CD14-positive monocyte (primary cell): ENCODE measurements around the gene RNF13. TPM values are rescaled to one million over a fixed set of nuclear protein-coding genes. Genes with fewer than 3 reads are reported as not detected.

Experiments
- DNase-seq, 3 donors: peaks; one replicate each; pipeline ENCODE4 v3.0.0-alpha.2; 2011 to 2022
- H2AFZ ChIP-seq: 2 replicates; pipeline ENCODE4 v1.6.0; 2012; ENCODE audit warnings: mild to moderate bottlenecking, low read depth, low read length, inconsistent platforms; ENCODE audit not compliant: insufficient read depth, poor library complexity, severe bottlenecking
- H3K27ac ChIP-seq, 2 donors: 1 replicate in 1 of 2; 2 replicates in 1 of 2; pipeline ENCODE4 v1.5.1; 2012 to 2013; ENCODE audit warnings: low read length in 2 of 2, control low read depth in 1 of 2, inconsistent platforms in 1 of 2, low read depth in 1 of 2, mild to moderate bottlenecking in 1 of 2
- H3K27me3 ChIP-seq, 2 donors: one replicate each; pipeline versions ENCODE4 v1.6.0 to v1.6.1; 2011 to 2013; ENCODE audit warnings: low read length in 2 of 2; ENCODE audit not compliant: control insufficient read depth in 2 of 2, insufficient read depth in 2 of 2
- H3K36me3 ChIP-seq, 2 donors: replicated peaks in 1 of 2; 1 replicate in 1 of 2; 2 replicates in 1 of 2; pipeline versions ENCODE4 v1.5.1 to v1.6.1; 2012 to 2013; ENCODE audit warnings: low read length in 2 of 2, control low read depth in 1 of 2, inconsistent platforms in 1 of 2, mild to moderate bottlenecking in 1 of 2; ENCODE audit not compliant: insufficient read depth in 2 of 2, control insufficient read depth in 1 of 2
- H3K4me1 ChIP-seq, 2 donors: 1 replicate in 1 of 2; 2 replicates in 1 of 2; pipeline versions ENCODE4 v1.5.1 to v1.6.1; 2012 to 2013; ENCODE audit warnings: low read length in 2 of 2, control low read depth in 1 of 2, inconsistent platforms in 1 of 2, mild to moderate bottlenecking in 1 of 2, moderate library complexity in 1 of 2; ENCODE audit not compliant: insufficient read depth in 2 of 2, control insufficient read depth in 1 of 2
- H3K4me2 ChIP-seq: replicated peaks from 2 replicates; pipeline ENCODE3; 2012; ENCODE audit warnings: low read length, moderate library complexity, mild to moderate bottlenecking; ENCODE audit not compliant: poor library complexity, severe bottlenecking; ENCODE audit errors: extremely low read depth
- H3K4me3 ChIP-seq, 3 experiments: fragments of 200-600 bp in 1 of 3; sonication (generic) in 1 of 3; replicated peaks in 1 of 3; 1 replicate in 2 of 3; 2 replicates in 1 of 3; pipeline ENCODE4 v1.5.1; 2011 to 2013; ENCODE audit warnings: low read length in 3 of 3, mild to moderate bottlenecking in 3 of 3, control low read depth in 2 of 3, low read depth in 2 of 3, inconsistent platforms in 1 of 3, moderate library complexity in 1 of 3
- H3K79me2 ChIP-seq: 2 replicates; pipeline ENCODE4 v1.6.0; 2012; ENCODE audit warnings: mild to moderate bottlenecking, control low read depth, inconsistent platforms, low read length, moderate library complexity; ENCODE audit not compliant: insufficient read depth
- H3K9ac ChIP-seq: 2 replicates; pipeline ENCODE4 v1.6.0; 2017; ENCODE audit warnings: low read length, mild to moderate bottlenecking; ENCODE audit not compliant: insufficient read depth, poor library complexity, severe bottlenecking
- H3K9me3 ChIP-seq, 2 donors: replicated peaks in 1 of 2; 1 replicate in 1 of 2; 2 replicates in 1 of 2; pipeline versions ENCODE4 v1.5.1 to v1.6.1; 2012 to 2013; ENCODE audit warnings: low read length in 2 of 2, control low read depth in 1 of 2; ENCODE audit not compliant: control insufficient read depth in 1 of 2, insufficient read depth in 1 of 2
- H4K20me1 ChIP-seq: 2 replicates; pipeline ENCODE4 v1.6.0; 2012; ENCODE audit warnings: mild to moderate bottlenecking, low read length, control low read depth, moderate library complexity; ENCODE audit not compliant: insufficient read depth
- H3K27ac Mint-ChIP-seq, 7 donors: one replicate each; pipeline ENCODE4 v1.8.0; 2020; ENCODE audit warnings: mild to moderate bottlenecking in 7 of 7, mixed read lengths in 7 of 7, moderate library complexity in 6 of 7, inconsistent platforms in 2 of 7
- H3K27me3 Mint-ChIP-seq, 3 donors: one replicate each; pipeline ENCODE4 v1.8.0; 2021 to 2022; ENCODE audit warnings: low read depth in 3 of 3, mild to moderate bottlenecking in 3 of 3, mixed read lengths in 3 of 3, moderate library complexity in 3 of 3, inconsistent platforms in 1 of 3
- H3K36me3 Mint-ChIP-seq, 2 donors: one replicate each; pipeline ENCODE4 v1.8.0; 2020; ENCODE audit warnings: mixed read lengths in 2 of 2, inconsistent platforms in 1 of 2, mild to moderate bottlenecking in 1 of 2
- H3K4me1 Mint-ChIP-seq: one replicate; pipeline ENCODE4 v1.8.0; 2020; ENCODE audit warnings: mild to moderate bottlenecking, mixed read lengths
- H3K4me3 Mint-ChIP-seq, 2 donors: one replicate each; pipeline ENCODE4 v1.8.0; 2020; ENCODE audit warnings: mild to moderate bottlenecking in 2 of 2, mixed read lengths in 2 of 2, moderate library complexity in 1 of 2
- H3K9me3 Mint-ChIP-seq, 7 donors: one replicate each; pipeline ENCODE4 v1.8.0; 2020 to 2022; ENCODE audit warnings: mixed read lengths in 7 of 7, mild to moderate bottlenecking in 6 of 7, moderate library complexity in 6 of 7, inconsistent platforms in 2 of 7
- CTCF ChIP-seq: fragments of 200-600 bp; IDR thresholded peaks from one replicate; pipeline ENCODE4 v1.8.0; 2022; ENCODE audit warnings: antibody characterized with exemption, mild to moderate bottlenecking
- WGBS: methylation state at CpG from one replicate; pipeline ENCODE4 v1.1.5; 2013; ENCODE audit warnings: missing lambda C conversion rate; ENCODE audit not compliant: insufficient coverage; 5-methylcytosine and 5-hydroxymethylcytosine counted together
- intact Hi-C, 2 donors: fragments of 100-400 bp; cut with micrococcal nuclease; formaldehyde crosslinking; loops; one replicate each; pipeline versions ENCODE4 v1.15.0 to v1.15.1; 2023
- polyA plus RNA-seq, 3 donors: library from polyadenylated mRNA; depleted of rRNA in 1 of 3; unstranded in 2 of 3; stranded (reverse) in 1 of 3; fragments of 300-500 nt in 2 of 3; fragments of >200 nt in 1 of 3; fragmentation: Illumina TruSeq in 2 of 3; gene quantifications; 1 replicate in 2 of 3; 2 replicates in 1 of 3; pipeline ENCODE4 v1.2.3, GENCODE V29; 2012 to 2021

The RNF13 gene
- polyA plus RNA-seq, 3 donors, result 95.4 to 481 (median 462) TPM

DNA sequence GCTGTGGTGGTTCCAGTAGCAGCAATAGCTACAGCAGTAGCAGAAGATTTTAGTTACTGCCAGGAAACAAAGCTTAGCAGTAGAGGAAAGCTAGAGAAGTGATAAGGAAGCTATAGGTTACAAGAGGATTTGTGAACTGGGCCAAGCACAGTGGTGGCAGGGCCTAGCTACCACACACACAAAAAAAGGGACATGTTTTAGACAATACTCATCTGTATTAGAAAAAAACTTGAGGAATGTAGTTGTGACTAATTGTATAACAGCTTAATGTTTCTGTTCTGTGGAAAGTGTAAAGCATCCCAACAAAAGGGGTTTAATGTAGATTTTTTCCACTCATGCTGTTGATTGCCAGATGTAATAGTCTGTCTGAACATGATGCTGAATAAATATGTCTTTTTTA is 187.6 kb downstream of the RNF13 start:
- DNase-seq, result no peak

DNA sequence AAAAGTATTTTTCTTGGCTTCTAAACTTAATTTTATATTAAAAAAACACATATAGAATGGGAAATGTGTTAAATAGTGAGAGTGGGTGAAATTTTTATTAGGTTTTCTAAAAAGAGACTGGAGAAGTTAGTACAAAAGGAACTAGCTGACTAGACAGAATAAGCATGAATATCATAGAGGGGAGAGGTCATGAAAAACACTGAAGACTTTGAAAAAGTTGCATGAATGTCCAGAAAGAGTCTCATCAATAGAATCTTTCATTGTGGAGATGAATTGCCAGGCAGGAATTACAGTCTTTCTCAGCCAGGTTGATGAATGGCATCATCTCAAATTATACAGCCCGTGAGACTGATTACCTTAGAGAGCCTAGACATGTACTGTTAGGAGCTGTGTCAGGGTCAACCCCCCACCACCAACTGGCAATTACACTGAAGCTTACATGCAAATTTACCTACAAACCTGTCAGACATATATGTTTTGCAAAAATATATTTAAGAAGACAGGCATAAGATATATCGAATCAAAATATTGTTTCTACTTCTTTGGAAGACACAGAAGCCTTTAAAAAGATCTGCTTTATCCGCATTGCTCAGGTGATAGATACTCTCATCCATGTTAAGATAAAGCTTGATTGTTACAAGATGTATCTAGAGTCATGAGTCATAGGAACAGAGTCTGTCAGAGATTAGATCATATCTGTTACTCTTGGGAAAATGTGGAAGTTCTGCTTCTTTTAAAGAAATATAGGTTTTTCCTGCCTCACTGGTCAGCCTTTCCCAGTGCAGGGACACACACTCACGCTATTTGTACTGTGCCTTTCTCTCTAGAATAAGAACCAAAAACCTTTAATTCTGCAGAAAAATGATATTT is 192.5 kb downstream of the RNF13 start:
- H3K4me1 ChIP-seq, result no peaks in the 10 kb centered on the region
- no peak for DNase-seq
- no peak overlapping the region for H3K4me3 ChIP-seq
- Mint-ChIP-seq H3K9me3 (peaks cover 0 to 2% (median 0%) of the 10 kb centered on the region in 7 donors), H3K27ac (no peak overlapping the region), H3K4me3 (no peak overlapping the region), H3K36me3 (no peaks in the 10 kb centered on the region), H3K27me3 (peaks cover 0 to 1% (median 0%) of the 10 kb centered on the region in 3 donors), H3K4me1 (no peaks in the 10 kb centered on the region)
- no peaks in the 10 kb centered on the region for H3K9me3 ChIP-seq
- H3K4me2 ChIP-seq, result no peak overlapping the region
- no peaks in the 10 kb centered on the region for H3K79me2 ChIP-seq
- intact Hi-C loops, result no loop called here
- no peak for TF ChIP-seq CTCF
- H3K27me3 ChIP-seq, result no peaks in the 10 kb centered on the region
- WGBS, result no CpG with 5 or more reads among the region's 4 CpGs
- H4K20me1 ChIP-seq, result no peaks in the 10 kb centered on the region
- H3K36me3 ChIP-seq, result no peaks in the 10 kb centered on the region
- no peak overlapping the region for H3K9ac ChIP-seq
- H3K27ac ChIP-seq, result no peak overlapping the region
- H2AFZ ChIP-seq, result no peak overlapping the region

More for the DNA sequence above, 187.6 kb downstream of the RNF13 start:
- TF ChIP-seq CTCF, result no peak
- no peaks in the 10 kb centered on the region for H3K27me3 ChIP-seq
- Mint-ChIP-seq H3K9me3 (peaks cover 0 to 7% (median 5%) of the 10 kb centered on the region in 7 donors), H3K4me1 (no peaks in the 10 kb centered on the region), H3K36me3 (no peaks in the 10 kb centered on the region), H3K4me3 (no peak overlapping the region), H3K27ac (no peak overlapping the region), H3K27me3 (peaks cover 1 to 3% (median 2%) of the 10 kb centered on the region in 3 donors)
- no peak overlapping the region for H2AFZ ChIP-seq
- H3K4me2 ChIP-seq, result no peak overlapping the region
- no peak overlapping the region for H3K9ac ChIP-seq
- intact Hi-C loops, result no loop called here
- no peaks in the 10 kb centered on the region for H3K4me1 ChIP-seq
- no peaks in the 10 kb centered on the region for H4K20me1 ChIP-seq
- H3K27ac ChIP-seq, result no peak overlapping the region
- no peaks in the 10 kb centered on the region for H3K79me2 ChIP-seq
- H3K9me3 ChIP-seq, result no peaks in the 10 kb centered on the region
- no peak overlapping the region for H3K4me3 ChIP-seq
- H3K36me3 ChIP-seq, result no peaks in the 10 kb centered on the region
